Parathyroid adenoma (tissue), 2 donors: ENCODE measurements around the gene FANK1.

Source experiments
- H2AFZ ChIP-seq: fragments of 300-600 bp; sonication (generic); one replicate; pipeline ENCODE4 v1.7.0; 2017; ENCODE audit warnings: antibody characterized with exemption, mild to moderate bottlenecking
- H3K27ac ChIP-seq: fragments of 300-600 bp; sonication (generic); one replicate; pipeline ENCODE4 v1.7.0; 2017
- H3K27me3 ChIP-seq: fragments of 300-600 bp; sonication (generic); one replicate; pipeline ENCODE4 v1.7.0; 2017; ENCODE audit warnings: low read length; ENCODE audit not compliant: control insufficient read depth, insufficient read depth
- H3K36me3 ChIP-seq: fragments of 300-600 bp; sonication (generic); one replicate; pipeline ENCODE4 v1.7.0; 2017; ENCODE audit warnings: low read length; ENCODE audit not compliant: control insufficient read depth, insufficient read depth
- H3K4me1 ChIP-seq: fragments of 300-600 bp; sonication (generic); one replicate; pipeline ENCODE4 v1.7.0; 2017; ENCODE audit warnings: control low read depth
- H3K4me2 ChIP-seq: fragments of 300-600 bp; sonication (generic); one replicate; pipeline ENCODE4 v1.7.0; 2017; ENCODE audit warnings: low read length
- H3K4me3 ChIP-seq: fragments of 300-600 bp; sonication (generic); one replicate; pipeline ENCODE4 v1.7.0; 2017; ENCODE audit warnings: low read depth, low read length
- H3K79me2 ChIP-seq: fragments of 300-600 bp; sonication (generic); one replicate; pipeline ENCODE4 v1.7.0; 2017; ENCODE audit warnings: control low read depth
- H3K9ac ChIP-seq: fragments of 300-600 bp; sonication (generic); one replicate; pipeline ENCODE4 v1.7.0; 2017; ENCODE audit warnings: mild to moderate bottlenecking
- H3K9me3 ChIP-seq: fragments of 300-600 bp; sonication (generic); one replicate; pipeline ENCODE4 v1.7.0; 2017; ENCODE audit warnings: low read length; ENCODE audit not compliant: control insufficient read depth
- CTCF ChIP-seq: fragments of 300-600 bp; sonication (generic); IDR thresholded peaks from one replicate; pipeline ENCODE4 v1.7.0; 2017; ENCODE audit warnings: antibody characterized with exemption, mild to moderate bottlenecking
- donor health status: primary hyperparathyroidism.

The FANK1 gene

GRCh38 chr10:125878957-125879835 lies 17.2 kb upstream of the FANK1 start:
- Histone ChIP-seq H3K9ac (no peak overlapping the region), H3K4me3 (no peak overlapping the region), H3K9me3 (no peaks in the 10 kb centered on the region), H3K27me3 (no peaks in the 10 kb centered on the region), H3K27ac (no peak overlapping the region), H3K4me2 (no peak overlapping the region), H2AFZ (no peak overlapping the region), H3K36me3 (no peaks in the 10 kb centered on the region), H3K79me2 (peaks cover 2% of the 10 kb centered on the region), H3K4me1 (no peaks in the 10 kb centered on the region)
- no peak for TF ChIP-seq CTCF

GRCh38 chr10:125880719-125881118 lies 15.6 kb upstream of the FANK1 start:
- H3K4me1 ChIP-seq: no peaks in the 10 kb centered on the region
- H3K4me2 ChIP-seq: no peak overlapping the region
- H3K27me3 ChIP-seq: no peaks in the 10 kb centered on the region
- H3K36me3 ChIP-seq: no peaks in the 10 kb centered on the region
- no peak overlapping the region for H3K4me3 ChIP-seq
- H3K9me3 ChIP-seq: no peaks in the 10 kb centered on the region
- no peak overlapping the region for H3K9ac ChIP-seq
- no peak overlapping the region for H3K27ac ChIP-seq
- no peak overlapping the region for H2AFZ ChIP-seq
- no peak for TF ChIP-seq CTCF
- peaks cover 2% of the 10 kb centered on the region for H3K79me2 ChIP-seq

GRCh38 chr10:125881192-125881591 lies 15.2 kb upstream of the FANK1 start, which contains the start of gene DHX32:
TSS of gene DHX32 (minus strand) at chr10:125881292. CDS start at chr10:125880824, 468 bp downstream.
- no peaks in the 10 kb centered on the region for H3K27me3 ChIP-seq
- H3K4me3 ChIP-seq: no peak within 1 kb of the TSS
- H3K36me3 ChIP-seq: no peaks in the 10 kb centered on the region
- no peak within 1 kb of the TSS for H3K9ac ChIP-seq
- H3K4me2 ChIP-seq: no peak within 1 kb of the TSS
- H3K79me2 ChIP-seq: peaks cover 2% of the 10 kb centered on the region
- H3K4me1 ChIP-seq: no peaks in the 10 kb centered on the region
- no peak for TF ChIP-seq CTCF
- H2AFZ ChIP-seq: no peak within 1 kb of the TSS
- H3K9me3 ChIP-seq: no peaks in the 10 kb centered on the region
- H3K27ac ChIP-seq: no peak within 1 kb of the TSS

- peaks cover 5% of the 10 kb centered on the region for H3K79me2 ChIP-seq
- H3K9ac ChIP-seq: no peak overlapping the region
- no peaks in the 10 kb centered on the region for H3K36me3 ChIP-seq
- H3K27me3 ChIP-seq: no peaks in the 10 kb centered on the region
- no peak overlapping the region for H2AFZ ChIP-seq
- no peak overlapping the region for H3K4me3 ChIP-seq
- H3K4me1 ChIP-seq: no peaks in the 10 kb centered on the region
- no peak overlapping the region for H3K27ac ChIP-seq
- TF ChIP-seq CTCF: no peak
- no peak overlapping the region for H3K4me2 ChIP-seq
- no peaks in the 10 kb centered on the region for H3K9me3 ChIP-seq
Measured at GRCh38 chr10:125882596-125882995, 13.8 kb upstream of the FANK1 start.

GRCh38 chr10:125883211-125883610 lies 13.2 kb upstream of the FANK1 start:
- H3K27ac ChIP-seq: no peak overlapping the region
- peaks cover 5% of the 10 kb centered on the region for H3K79me2 ChIP-seq
- H3K4me1 ChIP-seq: no peaks in the 10 kb centered on the region
- no peaks in the 10 kb centered on the region for H3K9me3 ChIP-seq
- no peak overlapping the region for H3K4me2 ChIP-seq
- no peaks in the 10 kb centered on the region for H3K36me3 ChIP-seq
- no peak overlapping the region for H2AFZ ChIP-seq
- H3K4me3 ChIP-seq: no peak overlapping the region
- no peak overlapping the region for H3K9ac ChIP-seq
- TF ChIP-seq CTCF: no peak
- H3K27me3 ChIP-seq: no peaks in the 10 kb centered on the region
